Measurements from ENCODE around the gene COBL. TPM values are rescaled to one million over a fixed set of nuclear protein-coding genes. Genes with fewer than 3 reads are reported as not detected.

The COBL gene
- total RNA-seq, 1 donor from 2014 or later, result 25.7 TPM

DNA sequence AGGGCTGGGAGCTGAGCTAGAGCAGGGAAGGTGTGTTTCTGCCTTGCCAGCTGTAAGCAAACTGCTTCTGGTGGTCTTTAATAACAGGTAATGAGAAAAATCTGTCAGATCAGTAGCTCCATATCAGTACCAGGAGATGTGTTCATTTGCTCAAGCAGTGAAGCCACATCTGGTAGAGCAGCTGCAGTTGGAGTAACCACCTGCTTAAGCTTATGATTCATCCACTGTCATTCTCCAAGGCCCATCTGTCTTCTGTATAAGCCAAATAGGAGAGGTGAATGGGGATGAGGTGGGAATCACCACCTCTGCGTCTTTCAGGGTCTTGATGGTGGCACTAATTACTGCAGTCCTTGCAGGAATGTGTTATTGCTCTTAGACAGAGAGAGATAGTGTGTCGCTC is 18.4 kb upstream of the COBL start:
- TF ChIP-seq, protein P1, sequence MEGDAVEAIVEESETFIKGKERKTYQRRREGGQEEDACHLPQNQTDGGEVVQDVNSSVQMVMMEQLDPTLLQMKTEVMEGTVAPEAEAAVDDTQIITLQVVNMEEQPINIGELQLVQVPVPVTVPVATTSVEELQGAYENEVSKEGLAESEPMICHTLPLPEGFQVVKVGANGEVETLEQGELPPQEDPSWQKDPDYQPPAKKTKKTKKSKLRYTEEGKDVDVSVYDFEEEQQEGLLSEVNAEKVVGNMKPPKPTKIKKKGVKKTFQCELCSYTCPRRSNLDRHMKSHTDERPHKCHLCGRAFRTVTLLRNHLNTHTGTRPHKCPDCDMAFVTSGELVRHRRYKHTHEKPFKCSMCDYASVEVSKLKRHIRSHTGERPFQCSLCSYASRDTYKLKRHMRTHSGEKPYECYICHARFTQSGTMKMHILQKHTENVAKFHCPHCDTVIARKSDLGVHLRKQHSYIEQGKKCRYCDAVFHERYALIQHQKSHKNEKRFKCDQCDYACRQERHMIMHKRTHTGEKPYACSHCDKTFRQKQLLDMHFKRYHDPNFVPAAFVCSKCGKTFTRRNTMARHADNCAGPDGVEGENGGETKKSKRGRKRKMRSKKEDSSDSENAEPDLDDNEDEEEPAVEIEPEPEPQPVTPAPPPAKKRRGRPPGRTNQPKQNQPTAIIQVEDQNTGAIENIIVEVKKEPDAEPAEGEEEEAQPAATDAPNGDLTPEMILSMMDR (conservative IDR thresholded peaks at IDR 0.05), result no peak
- H3K4me3 Mint-ChIP-seq, result no peak overlapping the region
- no peak for DNase-seq (ENCODE audit: extremely low spot score, unreplicated experiment)
- H3K4me1 Mint-ChIP-seq (ENCODE audit: unreplicated experiment), result no peaks in the 10 kb centered on the region
- H3K27ac Mint-ChIP-seq, result no peak overlapping the region
- H3K9me3 Mint-ChIP-seq, result no peaks in the 10 kb centered on the region
- no peaks in the 10 kb centered on the region for H3K27me3 Mint-ChIP-seq
- no peaks in the 10 kb centered on the region for H3K36me3 Mint-ChIP-seq

DNA sequence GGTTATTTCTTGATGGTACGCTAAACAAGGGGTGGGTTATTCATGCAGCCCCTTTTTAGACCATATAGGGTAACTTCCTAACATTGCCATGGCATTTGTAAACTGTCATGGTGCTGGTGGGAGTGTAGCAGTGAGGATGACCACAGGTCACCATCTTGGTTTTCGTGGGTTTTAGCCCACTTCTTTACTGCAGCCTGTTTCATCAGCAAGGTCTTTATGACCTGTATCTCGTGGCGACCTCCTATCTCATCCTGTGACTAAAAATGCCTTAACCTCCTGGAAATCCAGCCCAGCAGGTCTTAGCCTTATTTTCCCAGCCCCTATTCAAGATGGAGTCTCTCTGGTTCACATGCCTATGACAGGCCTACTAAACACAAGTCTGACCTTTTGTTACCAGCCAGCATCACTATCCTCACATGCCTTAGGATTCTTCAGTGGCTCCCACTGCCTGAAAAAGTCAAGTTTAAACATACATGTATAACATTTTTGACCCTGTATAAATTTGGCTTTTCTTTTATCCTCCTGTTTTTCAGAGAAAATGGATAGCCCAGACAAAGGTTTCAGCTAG is 13.2 kb upstream of the COBL start:
- TF ChIP-seq, protein P1 (conservative IDR thresholded peaks at IDR 0.05), result no peak
- Mint-ChIP-seq H3K27me3 (no peaks in the 10 kb centered on the region), H3K4me3 (no peak overlapping the region), H3K9me3 (no peaks in the 10 kb centered on the region), H3K4me1 (ENCODE audit: unreplicated experiment) (no peaks in the 10 kb centered on the region), H3K36me3 (no peaks in the 10 kb centered on the region), H3K27ac (no peak overlapping the region)
- DNase-seq (ENCODE audit: extremely low spot score, unreplicated experiment), result no peak

DNA sequence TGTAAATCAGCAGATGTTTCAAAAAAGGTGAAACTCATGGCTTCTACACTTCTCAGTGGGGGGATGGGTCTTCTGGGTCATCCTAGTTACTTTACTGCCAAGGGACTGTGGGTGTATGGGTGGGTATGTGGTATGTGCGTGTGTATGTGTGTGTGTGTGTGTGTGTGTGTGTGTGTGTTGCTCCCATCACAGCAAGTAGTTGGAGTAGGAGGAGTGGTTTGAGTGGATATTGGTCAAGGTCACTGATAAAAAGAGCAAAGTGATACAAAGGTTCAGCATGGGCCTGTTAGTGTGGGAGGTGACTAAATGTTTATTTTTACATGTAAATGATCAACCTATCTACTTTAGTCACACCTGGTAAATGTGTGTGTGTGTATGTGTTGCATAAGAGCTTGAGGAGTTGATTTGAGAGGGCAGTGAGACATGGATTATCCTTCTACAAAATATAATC is 11.8 kb upstream of the COBL start:
- Mint-ChIP-seq H3K4me1 (ENCODE audit: unreplicated experiment) (peaks cover 4% of the 10 kb centered on the region), H3K9me3 (no peaks in the 10 kb centered on the region), H3K36me3 (no peaks in the 10 kb centered on the region), H3K27me3 (no peaks in the 10 kb centered on the region), H3K27ac (peak overlapping the region; percentile 8), H3K4me3 (no peak overlapping the region)
- no peak for DNase-seq (ENCODE audit: extremely low spot score, unreplicated experiment)
- TF ChIP-seq, protein P1 (conservative IDR thresholded peaks at IDR 0.05), result no peak

DNA sequence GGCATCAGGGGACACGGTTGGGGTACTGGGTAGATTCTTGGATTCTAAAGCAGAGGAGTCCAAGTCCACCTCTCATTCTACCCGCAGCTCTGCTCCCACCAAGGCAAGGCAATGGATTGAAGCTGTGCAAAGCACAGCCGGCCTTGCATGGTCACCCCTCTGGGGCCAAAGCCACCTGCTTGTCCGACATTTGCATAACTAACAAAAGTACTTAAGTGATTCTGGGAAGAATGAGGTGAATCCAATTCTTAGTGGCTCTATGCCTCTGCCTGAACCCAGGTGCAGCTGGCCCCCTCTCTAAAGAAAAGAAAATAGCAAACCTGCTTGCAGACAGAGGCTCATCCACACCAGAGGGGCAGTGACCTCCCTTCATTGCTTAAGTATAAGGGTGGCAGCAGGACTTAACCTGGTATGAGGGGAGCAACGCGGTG is 10.7 kb upstream of the COBL start:
- TF ChIP-seq, protein P1 (conservative IDR thresholded peaks at IDR 0.05), result no peak
- H3K36me3 Mint-ChIP-seq, result no peaks in the 10 kb centered on the region
- H3K9me3 Mint-ChIP-seq, result no peaks in the 10 kb centered on the region
- H3K4me3 Mint-ChIP-seq, result no peak overlapping the region
- no peaks in the 10 kb centered on the region for H3K27me3 Mint-ChIP-seq
- H3K4me1 Mint-ChIP-seq (ENCODE audit: unreplicated experiment), result peaks cover 4% of the 10 kb centered on the region
- H3K27ac Mint-ChIP-seq, result no peak overlapping the region
- DNase-seq (ENCODE audit: extremely low spot score, unreplicated experiment), result no peak

DNA sequence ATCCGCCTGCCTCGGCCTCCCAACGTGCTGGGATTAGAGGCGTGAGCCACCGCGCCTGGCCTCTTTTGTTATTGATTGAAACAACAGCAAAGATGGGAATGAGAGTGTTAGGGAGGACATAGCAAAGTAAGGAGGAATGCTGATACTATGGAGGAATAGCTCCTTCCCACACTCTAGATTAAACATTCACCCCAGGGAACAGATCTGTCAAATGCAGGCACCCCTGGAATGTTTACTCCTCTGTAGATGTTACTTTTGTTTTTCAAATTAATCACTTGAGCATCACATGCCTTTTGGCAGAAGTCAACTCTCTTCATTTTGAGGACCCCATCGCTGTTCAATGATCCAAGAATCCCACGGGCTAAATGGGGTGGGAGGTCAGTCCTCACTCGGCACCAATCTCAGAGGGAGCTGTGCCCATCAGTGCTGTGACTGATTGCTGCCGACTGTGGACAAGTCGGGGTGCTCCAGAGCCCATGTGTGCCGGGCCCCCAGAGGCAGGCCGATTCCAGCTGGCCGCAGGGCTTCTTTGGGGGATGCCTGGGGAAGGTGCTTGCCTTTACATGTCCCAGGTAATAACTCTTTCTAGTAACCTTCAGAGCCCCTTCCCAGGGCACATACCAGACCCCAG is 10.2 kb upstream of the COBL start:
- H3K36me3 Mint-ChIP-seq, result no peaks in the 10 kb centered on the region
- H3K4me3 Mint-ChIP-seq, result no peak overlapping the region
- H3K27me3 Mint-ChIP-seq, result no peaks in the 10 kb centered on the region
- H3K27ac Mint-ChIP-seq, result no peak overlapping the region
- TF ChIP-seq, protein P1 (conservative IDR thresholded peaks at IDR 0.05), result no peak
- no peaks in the 10 kb centered on the region for H3K9me3 Mint-ChIP-seq
- peak; percentile 58 for DNase-seq (ENCODE audit: extremely low spot score, unreplicated experiment)
- peaks cover 4% of the 10 kb centered on the region for H3K4me1 Mint-ChIP-seq (ENCODE audit: unreplicated experiment)

Measured in type B pancreatic cell (in vitro differentiated cells).